GM12865 (cell line): ENCODE measurements around the gene B3GNT9.
A peak's percentile ranks its signal among the peaks of the same experiment; 100 is the strongest.

Experiments
- DNase-seq: peaks from one replicate; pipeline ENCODE4 v3.0.0; 2010; ENCODE audit warnings: low read depth
- H3K4me3 ChIP-seq: 2 replicates; pipeline ENCODE4 v1.5.1; 2011; ENCODE audit warnings: mild to moderate bottlenecking, low read depth, low read length, control low read depth
- TF ChIP-seq, protein P1 (sequence below): IDR thresholded peaks from 2 replicates; pipeline ENCODE4 v1.5.1; 2011; ENCODE audit warnings: low read length, control low read depth, low read depth, inconsistent platforms; ENCODE audit not compliant: insufficient read depth; ENCODE audit errors: missing control alignments

Gene B3GNT9

DNA sequence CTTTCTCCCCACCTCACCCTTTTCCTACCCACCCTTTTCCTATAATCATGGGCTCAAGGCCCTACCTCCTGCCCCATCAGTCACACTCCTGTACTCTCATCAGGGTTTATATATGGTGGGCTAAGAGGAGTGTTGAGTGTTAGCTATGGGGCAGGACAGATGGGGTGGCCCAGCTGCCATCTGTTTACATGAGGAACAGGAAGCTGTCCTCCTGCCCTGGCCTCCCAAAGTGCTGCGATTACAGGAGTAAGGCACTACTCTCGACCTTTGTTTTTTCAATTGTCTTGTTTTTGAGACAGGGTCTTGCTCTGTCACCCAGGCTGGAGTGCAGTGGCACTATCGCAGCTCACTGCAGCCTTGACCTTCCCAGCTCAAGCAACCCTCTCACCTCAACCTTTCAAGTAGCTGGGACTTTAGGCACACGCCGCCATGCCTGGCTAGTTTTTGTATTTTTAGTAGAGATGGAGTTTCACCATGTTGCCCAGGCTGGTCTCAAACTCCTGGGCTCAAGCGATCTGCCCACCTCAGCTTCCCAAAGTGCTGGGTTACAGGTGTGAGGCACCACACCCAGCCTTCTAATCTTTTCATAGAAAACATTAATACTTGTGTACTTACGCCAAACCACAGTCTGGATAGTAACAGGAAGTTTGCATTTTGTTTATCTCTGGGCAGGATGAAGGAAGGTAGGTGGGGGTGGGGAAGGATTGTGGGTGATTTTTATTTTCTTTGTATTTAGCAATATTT, 7.3 kb upstream of the B3GNT9 start:
- TF ChIP-seq, protein P1, sequence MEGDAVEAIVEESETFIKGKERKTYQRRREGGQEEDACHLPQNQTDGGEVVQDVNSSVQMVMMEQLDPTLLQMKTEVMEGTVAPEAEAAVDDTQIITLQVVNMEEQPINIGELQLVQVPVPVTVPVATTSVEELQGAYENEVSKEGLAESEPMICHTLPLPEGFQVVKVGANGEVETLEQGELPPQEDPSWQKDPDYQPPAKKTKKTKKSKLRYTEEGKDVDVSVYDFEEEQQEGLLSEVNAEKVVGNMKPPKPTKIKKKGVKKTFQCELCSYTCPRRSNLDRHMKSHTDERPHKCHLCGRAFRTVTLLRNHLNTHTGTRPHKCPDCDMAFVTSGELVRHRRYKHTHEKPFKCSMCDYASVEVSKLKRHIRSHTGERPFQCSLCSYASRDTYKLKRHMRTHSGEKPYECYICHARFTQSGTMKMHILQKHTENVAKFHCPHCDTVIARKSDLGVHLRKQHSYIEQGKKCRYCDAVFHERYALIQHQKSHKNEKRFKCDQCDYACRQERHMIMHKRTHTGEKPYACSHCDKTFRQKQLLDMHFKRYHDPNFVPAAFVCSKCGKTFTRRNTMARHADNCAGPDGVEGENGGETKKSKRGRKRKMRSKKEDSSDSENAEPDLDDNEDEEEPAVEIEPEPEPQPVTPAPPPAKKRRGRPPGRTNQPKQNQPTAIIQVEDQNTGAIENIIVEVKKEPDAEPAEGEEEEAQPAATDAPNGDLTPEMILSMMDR, result no peak
- peak; percentile 45 for DNase-seq
- H3K4me3 ChIP-seq, result peak overlapping the region; percentile 99

DNA sequence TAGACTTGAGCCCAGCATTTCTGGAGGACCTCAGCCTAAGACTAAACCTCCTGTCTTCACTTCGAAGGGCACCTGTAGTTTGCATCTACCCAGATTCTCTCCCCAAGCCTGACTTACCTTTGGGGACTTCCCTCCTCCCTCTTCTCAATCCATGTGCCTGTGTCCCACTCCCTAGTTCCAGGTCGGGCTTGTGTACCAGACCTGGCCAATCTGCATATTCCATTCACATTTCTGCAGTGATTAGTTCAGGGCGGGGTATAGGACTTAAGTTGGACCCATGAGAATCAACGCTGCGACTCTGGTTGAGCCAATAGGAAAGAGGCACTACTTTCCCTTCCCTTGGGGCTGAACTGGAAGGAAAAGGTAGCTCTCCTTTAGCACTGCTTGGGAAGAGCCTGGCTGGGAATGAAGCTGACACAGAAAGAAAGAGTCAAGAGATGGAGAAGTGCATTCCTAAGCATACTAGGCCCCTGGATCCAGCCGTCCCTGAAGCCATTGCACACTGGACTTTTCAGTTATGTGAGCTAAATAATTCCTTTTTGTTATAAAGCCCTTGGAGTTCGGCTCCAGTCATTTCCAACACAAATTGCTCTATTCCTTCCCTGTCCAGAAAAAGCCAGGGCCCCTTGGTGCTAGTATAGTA, 6.4 kb upstream of the B3GNT9 start:
- TF ChIP-seq, protein P1, result no peak
- no peak for DNase-seq
- no peak overlapping the region for H3K4me3 ChIP-seq

DNA sequence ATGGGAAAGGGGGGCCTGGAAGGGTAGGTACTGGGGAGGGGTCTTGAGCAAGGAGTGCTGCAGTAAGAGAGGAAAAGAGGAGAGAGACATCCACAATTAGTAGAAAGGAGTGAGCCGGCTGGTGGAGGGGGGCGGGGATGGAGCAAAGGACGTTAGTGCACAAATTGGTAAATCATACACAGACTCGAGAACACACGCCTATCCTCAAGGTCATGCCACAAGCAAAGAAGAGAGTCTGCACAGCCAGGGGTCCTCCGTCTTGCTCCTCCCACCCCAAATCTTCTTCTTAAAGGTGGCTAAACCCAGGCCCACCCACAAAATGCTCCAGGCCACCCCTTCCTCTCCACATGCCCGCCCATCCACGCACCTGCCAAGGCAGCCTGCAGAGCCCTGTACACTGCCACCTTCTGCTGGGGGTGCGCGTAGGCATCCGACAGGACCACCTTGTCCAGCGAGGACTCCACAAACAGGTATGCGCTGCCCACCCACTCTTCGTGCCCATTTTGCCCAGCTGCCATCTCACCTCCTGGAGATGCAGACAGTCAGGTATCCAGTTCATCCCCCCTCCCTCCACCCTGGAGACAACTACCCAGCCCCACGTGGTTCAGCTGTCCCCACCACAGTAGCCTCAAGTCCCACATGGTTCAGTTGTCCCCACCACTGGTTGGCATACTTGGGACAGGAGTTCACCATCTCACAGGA, 5.5 kb upstream of the B3GNT9 start:
- H3K4me3 ChIP-seq, result no peak overlapping the region

DNA sequence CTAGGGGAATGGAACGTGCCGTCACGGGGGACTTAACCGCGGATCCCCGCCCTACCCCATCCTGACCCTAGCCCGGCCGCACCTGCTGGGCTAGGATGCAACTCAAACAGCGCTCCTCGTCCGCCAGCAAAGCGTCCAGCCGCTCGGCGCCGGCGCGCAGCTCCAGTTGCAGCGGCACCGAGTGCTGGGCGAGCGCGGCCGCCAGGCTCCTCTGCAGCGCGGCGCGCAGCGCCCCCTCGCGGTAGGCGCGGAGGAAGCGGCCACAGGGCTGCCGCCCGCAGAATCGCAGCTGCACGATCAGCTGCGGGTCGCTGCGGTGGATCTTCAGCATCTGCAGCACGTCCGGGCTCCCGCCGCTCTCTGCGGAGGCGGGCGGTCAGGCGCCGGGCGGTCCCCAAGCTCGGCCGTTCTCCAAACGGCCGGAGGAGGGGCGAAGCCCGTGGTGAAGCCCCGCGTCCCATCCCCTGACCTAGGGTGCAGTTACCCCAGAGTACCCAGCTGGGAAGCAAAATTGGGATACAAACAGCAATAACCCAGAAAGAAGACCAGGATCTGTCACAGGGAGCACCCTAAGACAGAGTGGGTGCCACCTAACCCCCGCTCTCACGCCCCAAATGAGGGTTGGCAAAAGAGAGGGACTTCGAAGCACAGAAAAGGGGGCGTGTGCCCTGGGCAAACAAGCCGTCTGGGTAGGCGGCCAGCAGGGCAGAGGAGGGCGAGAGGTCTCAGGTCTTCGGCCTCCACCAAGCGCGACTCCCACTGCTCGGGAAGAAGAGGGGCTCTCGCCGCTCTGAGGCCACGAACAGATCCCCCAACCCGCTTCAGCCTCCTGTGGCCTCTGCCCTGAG, 4.7 kb upstream of the B3GNT9 start:
- DNase-seq, result peak; percentile 84
- H3K4me3 ChIP-seq, result no peak overlapping the region
- TF ChIP-seq, protein P1, result peak; percentile 90

More for the DNA sequence above, 5.5 kb upstream of the B3GNT9 start:
- TF ChIP-seq, protein P1, result no peak
- DNase-seq, result no peak

DNA sequence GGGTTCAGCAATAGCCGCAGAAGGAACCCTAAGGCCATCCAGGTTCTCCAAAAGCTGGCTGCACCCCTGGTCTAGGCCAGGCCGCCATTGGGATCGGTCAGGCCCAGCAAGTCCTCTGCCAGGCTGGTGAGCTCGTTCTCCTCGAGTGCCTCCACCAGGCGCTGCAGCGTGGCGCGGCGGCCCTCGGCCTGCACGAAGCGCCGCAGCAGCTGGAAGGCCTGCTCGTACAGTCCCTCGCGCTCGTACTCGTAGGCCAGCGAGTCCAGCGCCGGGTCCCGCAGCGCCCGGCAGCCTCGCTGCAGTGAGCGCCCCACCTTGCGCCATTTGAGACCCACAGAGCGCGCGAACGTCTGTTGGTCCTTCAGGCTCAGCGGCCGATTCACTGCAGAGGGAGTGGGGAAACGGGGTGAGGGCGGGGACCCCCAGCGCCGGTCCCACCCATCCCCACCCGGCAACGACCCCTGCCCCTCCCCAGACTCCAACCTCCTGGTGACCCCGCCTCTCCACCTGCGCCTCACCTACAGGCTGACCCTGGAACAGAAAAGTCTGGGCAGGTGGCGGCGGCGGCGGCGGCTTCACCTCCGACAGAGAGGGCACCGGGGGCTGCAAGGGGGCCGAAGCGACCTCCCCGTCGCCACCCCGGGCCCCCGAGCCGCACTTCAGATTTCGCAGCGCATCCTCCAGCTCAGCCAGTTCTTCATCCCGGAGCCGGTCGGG, 3.9 kb upstream of the B3GNT9 start:
- TF ChIP-seq, protein P1, result no peak
- H3K4me3 ChIP-seq, result no peak overlapping the region
- no peak for DNase-seq

DNA sequence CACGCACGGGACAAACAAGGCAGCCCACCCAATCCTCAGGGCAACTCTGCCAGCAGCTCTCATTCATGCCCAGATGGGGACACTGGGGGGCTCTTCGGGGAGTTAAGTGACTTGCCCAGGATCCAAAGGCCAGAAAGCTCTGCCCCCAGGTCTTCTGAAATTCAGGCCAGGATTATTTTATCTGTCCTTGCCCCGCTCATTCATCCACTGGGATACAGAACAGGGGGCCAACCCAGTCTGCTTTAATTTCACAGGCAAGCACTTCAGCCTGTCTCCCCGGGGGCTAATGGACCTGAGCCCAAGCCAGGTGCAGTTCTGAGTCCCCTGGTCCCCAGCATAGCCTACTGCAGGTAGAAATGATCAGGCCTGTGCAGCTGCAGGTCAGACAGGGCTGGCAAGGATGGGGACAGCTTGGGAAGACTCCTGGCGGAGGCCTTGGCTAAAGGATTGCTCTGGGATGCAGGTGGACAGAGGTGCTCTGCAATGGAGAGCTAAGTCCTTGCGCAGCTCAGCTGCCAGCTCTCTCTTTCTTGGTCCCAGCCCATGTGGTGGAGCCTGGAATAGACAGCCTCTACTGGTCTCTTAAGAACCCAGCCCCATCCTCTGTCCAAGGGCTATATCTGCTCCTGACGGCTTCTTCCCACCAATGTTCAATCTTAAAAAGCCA, 766 bp upstream of the B3GNT9 start:
- no peak for DNase-seq
- TF ChIP-seq, protein P1, result no peak
- no peak overlapping the region for H3K4me3 ChIP-seq
